Neutrophil (primary cell): Measurements from ENCODE around the gene CBY1.
A peak's percentile ranks its signal among the peaks of the same experiment; 100 is the strongest.

Experiments used
- H3K27ac ChIP-seq: fragments of 200-600 bp; sonication (generic); 2 replicates; pipeline ENCODE4 v1.5.1; 2016; ENCODE audit warnings: mild to moderate bottlenecking, moderate library complexity
- H3K27me3 ChIP-seq: fragments of 200-600 bp; sonication (generic); 2 replicates; pipeline ENCODE4 v1.6.0; 2016; ENCODE audit warnings: mild to moderate bottlenecking
- H3K36me3 ChIP-seq: fragments of 200-600 bp; sonication (generic); 2 replicates; pipeline ENCODE4 v1.5.1; 2017
- H3K4me1 ChIP-seq, 2 experiments: fragments of 200-600 bp in 1 of 2; sonication (generic) in 1 of 2; 1 replicate in 1 of 2; 2 replicates in 1 of 2; pipeline versions ENCODE4 v1.5.1 to v1.6.1; 2013 to 2016; ENCODE audit warnings: low read depth in 1 of 2, low read length in 1 of 2, mild to moderate bottlenecking in 1 of 2, moderate library complexity in 1 of 2; ENCODE audit not compliant: control insufficient read depth in 1 of 2, insufficient read depth in 1 of 2
- H3K4me3 ChIP-seq, 2 experiments: fragments of 200-600 bp in 1 of 2; sonication (generic) in 1 of 2; 1 replicate in 1 of 2; 2 replicates in 1 of 2; pipeline ENCODE4 v1.5.1; 2013 to 2016; ENCODE audit warnings: low read depth in 1 of 2, low read length in 1 of 2, mild to moderate bottlenecking in 1 of 2, moderate library complexity in 1 of 2
- H3K9me3 ChIP-seq: fragments of 200-600 bp; sonication (generic); 2 replicates; pipeline ENCODE4 v1.5.1; 2016
- CTCF ChIP-seq: fragments of 200-600 bp; sonication (generic); IDR thresholded peaks from 2 replicates; pipeline ENCODE4 v1.5.1; 2016; ENCODE audit warnings: antibody characterized with exemption

Gene CBY1

DNA sequence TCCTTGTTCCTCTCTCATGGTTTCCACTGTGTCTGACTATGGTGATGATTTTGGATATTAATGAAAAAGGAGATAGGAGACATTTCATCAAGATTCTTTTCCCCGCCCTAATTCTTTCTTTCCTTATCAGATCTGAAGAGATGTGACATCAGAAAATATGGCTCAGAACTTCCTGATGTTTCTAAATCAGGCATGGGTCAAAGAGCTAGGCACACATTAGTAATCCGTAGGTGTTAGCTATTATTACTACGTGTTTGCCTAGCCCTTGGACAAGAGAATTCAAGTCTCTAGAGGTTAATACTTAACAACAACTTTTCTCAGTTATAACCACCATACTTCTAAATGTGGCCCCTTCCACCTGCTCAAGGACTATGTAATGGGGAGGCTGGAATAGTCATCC is 38.5 kb downstream of the CBY1 start:
- no peaks in the 10 kb centered on the region for H3K9me3 ChIP-seq
- H3K4me3 ChIP-seq: no peak overlapping the region
- H3K27ac ChIP-seq: no peak overlapping the region
- H3K27me3 ChIP-seq: no peaks in the 10 kb centered on the region
- no peak for TF ChIP-seq CTCF
- peaks cover 21 to 22% of the 10 kb centered on the region in 2 experiments for H3K4me1 ChIP-seq
- no peaks in the 10 kb centered on the region for H3K36me3 ChIP-seq

- TF ChIP-seq CTCF: no peak
- Histone ChIP-seq H3K27ac (peak overlapping the region; percentile 30), H3K27me3 (no peaks in the 10 kb centered on the region), H3K9me3 (no peaks in the 10 kb centered on the region), H3K36me3 (no peaks in the 10 kb centered on the region), H3K4me3 (no peak overlapping the region), H3K4me1 (peaks cover 30 to 34% of the 10 kb centered on the region in 2 experiments)
Measured at GRCh38 chr22:38696606-38697424, 40.4 kb downstream of the CBY1 start.

DNA sequence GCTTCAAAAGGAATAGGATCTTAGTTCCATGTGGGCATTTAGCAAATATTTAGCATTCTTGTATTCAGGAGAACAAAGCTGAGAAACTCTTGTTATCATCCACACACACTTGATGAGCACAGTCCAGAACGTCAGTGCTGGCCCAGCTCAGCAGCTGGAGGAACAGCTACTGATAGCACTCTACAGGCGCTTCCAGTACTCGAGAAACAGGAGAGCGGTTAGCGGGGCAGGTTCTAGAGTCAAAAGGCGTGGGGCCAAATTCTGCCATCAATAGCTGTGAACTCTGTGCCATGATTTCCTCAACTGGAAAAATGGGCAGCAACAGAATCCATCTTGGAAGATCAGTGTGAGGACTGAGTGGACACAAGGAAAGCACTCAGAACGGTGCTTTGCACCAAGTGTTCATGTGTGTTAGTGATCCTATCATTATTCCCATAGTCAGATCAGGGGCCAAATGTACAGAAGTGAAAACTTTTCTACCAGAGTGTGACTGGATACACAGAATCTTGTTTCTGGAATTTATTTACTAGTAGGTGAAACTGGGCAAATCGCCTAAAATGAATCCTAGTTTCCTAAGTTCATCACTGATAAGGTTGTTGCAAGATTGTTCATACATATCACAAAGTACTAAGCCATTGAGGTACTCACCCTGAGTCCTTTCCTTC is 41.1 kb downstream of the CBY1 start:
- no peak for TF ChIP-seq CTCF
- H3K4me1 ChIP-seq: peaks cover 32 to 36% of the 10 kb centered on the region in 2 experiments
- H3K4me3 ChIP-seq: no peak overlapping the region
- no peaks in the 10 kb centered on the region for H3K27me3 ChIP-seq
- no peaks in the 10 kb centered on the region for H3K36me3 ChIP-seq
- H3K9me3 ChIP-seq: no peaks in the 10 kb centered on the region
- H3K27ac ChIP-seq: no peak overlapping the region

DNA sequence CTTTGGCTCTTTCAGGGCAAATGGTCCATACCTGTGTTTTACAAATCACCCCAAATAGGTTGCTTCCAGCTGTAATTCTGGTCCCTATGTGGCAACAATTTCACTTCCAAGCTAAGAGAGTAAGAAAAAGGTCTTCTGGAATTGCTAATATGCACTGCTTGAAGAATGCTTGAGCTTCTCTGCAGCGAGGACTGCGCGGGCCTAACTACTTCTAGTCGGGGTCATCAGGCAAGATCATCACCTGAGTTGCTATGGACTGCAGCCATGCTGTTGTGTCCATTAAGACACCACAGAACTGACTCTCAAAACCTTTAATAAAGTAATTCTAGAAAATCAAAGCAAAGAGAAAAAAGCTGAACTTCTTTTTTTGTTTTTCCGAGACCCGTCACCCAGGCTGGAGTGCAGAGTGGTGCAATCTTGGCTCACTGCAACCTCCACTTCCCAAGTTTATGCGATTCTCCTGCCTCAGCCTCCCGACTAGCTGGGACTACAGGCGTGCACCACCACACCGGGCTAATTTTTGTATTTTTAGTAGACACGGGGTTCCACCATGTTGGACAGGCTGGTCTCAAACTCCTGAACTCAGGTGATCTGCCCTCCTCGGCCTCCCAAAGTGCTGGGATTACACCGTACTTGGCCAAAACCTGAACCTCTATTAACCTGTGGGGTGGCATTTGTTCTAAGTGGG is 42.1 kb downstream of the CBY1 start:
- TF ChIP-seq CTCF: no peak
- Histone ChIP-seq H3K4me1 (peaks cover 32 to 36% of the 10 kb centered on the region in 2 experiments), H3K4me3 (no peak overlapping the region), H3K9me3 (no peaks in the 10 kb centered on the region), H3K27ac (no peak overlapping the region), H3K36me3 (no peaks in the 10 kb centered on the region), H3K27me3 (no peaks in the 10 kb centered on the region)

- Histone ChIP-seq H3K4me1 (peaks cover 32 to 36% of the 10 kb centered on the region in 2 experiments), H3K9me3 (no peaks in the 10 kb centered on the region)
Measured at GRCh38 chr22:38699143-38699542, 42.7 kb downstream of the CBY1 start.

More at GRCh38 chr22:38699143-38699542, 42.7 kb downstream of the CBY1 start:
- Histone ChIP-seq H3K27ac (peak overlapping the region; percentile 98), H3K27me3 (no peaks in the 10 kb centered on the region), H3K4me3 (no peak overlapping the region), H3K36me3 (no peaks in the 10 kb centered on the region)
- TF ChIP-seq CTCF: no peak
